Fibroblast of peridontal ligament (primary cell): ENCODE data around the gene ECE1.

Experiments used
- DNase-seq: peaks from one replicate; pipeline ENCODE4 v3.0.0-alpha.2; 2010; ENCODE audit errors: extremely low read depth

Gene ECE1

GRCh38 chr1:21254335-21254951, 35.8 kb downstream of the ECE1 start:
- peak; percentile 65 for DNase-seq

DNA sequence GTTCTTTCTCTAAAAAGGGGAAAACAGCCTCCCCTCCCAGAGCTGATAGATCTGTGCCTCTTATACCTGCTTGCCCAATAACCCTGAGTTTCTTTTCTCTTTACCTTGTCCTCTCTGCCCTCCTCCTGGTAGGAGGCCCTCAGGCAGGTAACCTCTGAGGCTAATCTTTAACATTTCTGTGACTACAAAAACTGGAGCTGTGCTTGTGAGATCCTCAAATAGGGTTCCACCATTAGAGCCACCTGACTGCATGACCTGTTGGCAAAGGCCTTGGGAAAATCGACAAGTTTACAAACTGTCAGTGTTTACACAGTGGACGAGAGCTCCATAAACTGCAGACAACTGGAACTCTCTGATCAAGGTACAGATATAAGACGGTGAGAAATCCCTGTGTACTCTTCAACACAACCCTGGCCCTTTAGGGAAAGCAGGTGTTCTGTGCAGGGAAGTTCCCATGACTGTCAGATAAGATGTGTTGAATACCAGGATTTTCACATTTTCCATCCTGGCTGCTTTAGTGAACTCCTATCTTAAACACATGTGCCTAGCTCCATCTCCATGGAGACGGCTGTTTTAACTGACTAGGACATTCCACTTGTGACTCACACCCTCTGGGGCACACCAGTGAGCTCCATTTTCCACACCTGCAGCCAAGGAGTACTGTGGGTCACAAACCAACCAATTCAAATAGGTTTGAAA, 38.3 kb downstream of the ECE1 start:
- DNase-seq: peak; percentile 89

DNA sequence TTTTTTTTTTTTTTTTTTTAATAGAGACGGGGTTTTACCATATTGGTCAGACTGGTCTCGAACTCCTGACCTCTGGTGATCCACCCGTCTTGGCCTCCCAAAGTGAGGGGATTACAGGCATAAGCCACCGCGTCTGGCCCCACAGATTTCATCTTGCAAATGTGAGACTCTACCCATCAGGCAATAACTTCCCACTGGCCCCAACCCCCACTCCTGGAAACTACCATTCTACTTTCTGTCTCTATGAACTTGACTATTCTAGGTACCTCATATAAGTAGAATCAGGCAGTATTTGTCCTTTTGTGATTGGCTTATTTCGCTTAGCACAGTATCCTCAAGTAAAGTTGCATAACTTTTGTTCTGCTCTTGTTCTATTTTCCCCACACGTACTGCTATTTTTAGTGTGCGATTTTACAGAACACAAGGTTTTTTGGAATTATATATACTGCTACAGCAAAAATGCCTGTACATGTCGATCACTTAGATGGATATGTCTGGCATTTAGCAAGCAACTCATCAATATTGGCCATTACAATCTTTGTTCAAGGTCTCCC, 40.2 kb downstream of the ECE1 start:
- DNase-seq: no peak

- DNase-seq: no peak
These were observed 42.2 kb downstream of the ECE1 start for GRCh38 chr1:21247892-21248715.

DNA sequence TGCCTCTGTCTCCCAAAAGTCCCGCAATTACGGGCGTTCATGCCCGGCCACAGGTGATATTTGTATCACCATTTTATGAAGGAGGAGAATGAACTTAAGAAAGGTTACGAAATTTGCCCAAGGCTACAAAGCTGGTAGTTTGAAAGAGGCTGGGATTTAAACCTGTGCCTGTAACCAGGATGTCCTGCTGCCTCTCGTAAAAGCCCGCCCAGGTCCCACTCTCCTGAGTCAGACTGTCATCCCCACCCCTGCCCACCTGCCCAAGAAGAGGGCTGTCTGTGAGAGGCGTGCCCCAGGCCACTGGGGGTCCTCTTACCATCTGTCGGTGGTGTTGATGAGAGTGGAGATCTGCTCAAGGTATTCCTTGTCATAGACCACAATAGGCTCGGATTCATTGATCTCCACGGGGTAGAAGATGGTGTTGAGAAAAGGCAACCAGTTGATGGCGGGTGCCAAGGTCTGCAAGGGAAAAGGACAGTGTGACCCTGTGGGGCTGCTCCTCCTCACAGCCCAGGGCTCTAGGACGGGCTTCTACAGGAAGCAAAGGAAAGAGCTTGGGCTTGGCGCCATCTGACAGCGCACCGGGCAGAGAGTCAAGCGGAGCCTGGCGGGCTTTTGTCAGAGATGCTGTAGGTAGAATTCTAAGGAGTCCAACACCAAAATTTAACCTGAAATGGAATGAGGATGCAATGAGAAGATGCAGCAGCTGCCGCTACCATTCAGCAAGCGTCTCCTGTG, 43.2 kb downstream of the ECE1 start:
- DNase-seq: no peak

DNA sequence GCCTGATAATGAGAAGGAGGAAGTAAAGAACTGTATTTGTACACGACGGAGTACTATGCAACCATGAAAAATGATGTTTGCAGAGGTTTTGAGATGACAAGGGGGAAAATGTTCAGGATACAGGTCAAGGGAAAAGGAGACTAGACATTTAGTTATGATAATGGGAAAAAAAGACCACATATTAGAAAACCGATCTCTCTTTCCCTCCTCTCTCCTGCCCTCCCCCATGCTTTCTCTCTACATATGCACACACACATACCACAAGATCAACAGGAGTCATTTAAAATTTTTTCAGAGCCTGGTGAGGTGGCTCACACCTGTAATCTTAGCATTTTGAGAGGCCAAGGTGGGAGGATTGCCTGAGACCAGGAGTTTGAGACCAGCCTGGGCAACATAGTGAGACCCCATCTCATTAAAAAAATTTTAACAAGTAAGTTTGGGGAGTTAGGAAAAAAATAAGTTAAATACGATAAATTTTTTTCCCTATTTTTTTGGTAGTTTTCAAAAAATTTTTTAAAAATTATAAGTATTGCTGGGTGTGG, 44.5 kb downstream of the ECE1 start:
- no peak for DNase-seq

DNA sequence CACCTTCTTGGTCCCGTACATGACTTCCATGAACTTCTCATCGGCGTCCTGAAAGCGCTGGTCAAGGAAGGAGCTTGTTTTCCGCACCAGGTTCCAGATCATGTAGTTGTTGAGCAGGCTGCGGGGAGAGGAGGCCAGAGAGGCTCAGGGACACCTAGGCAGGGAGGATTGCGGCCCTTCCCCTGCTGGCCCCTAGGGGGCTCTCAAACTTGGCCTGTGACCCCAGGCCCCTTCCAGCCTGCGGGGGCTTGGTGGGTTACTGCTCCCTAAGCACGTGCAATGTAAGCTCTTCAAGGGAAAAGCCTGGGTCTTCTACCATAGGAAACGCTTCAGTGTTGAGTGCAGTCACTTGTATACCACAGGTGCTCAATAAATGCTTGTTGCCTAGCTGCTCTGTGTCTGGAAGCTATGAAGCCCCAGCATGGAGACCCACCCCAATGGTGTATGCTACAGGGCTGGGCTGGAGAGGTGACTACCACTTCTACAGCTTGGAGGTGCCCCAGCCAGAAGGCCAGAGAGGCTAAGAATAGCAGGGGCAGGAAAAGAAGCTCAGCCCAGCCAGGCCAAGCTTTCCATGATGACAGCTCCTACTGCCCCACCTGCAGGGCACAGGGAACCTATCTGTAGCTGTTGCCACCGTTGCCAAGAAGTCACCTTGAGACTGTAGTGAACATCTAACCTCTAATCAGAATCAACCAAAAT, 45.1 kb downstream of the ECE1 start:
- no peak for DNase-seq

DNA sequence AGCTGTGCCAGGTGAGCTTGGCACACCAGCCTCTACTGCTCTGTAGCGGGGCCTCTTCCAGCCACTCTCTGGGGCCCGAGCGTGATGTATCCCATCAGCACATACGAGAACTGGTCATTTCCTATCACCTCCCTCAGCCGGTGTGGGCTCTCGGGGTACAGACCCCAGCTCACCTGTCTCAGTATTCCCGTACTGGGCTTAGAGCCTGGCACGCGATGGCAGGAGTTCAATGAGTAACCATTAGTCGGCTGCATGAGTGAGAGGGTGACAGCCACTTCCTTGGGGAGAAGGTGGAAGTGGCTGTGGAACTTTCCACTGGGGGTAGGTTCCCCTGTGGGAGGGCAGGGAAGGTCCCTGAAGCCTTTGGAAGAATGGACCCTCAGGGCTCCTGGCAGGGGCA, 46.1 kb downstream of the ECE1 start:
- DNase-seq: no peak

- DNase-seq: no peak
These were observed 47.4 kb downstream of the ECE1 start for GRCh38 chr1:21242846-21243245.

GRCh38 chr1:21241771-21242581, 48.3 kb downstream of the ECE1 start:
- no peak for DNase-seq

GRCh38 chr1:21240706-21241105, 49.6 kb downstream of the ECE1 start:
- DNase-seq: no peak

- DNase-seq: no peak
These were observed 51.0 kb downstream of the ECE1 start for GRCh38 chr1:21239221-21239620.

GRCh38 chr1:21238141-21238800, 52.0 kb downstream of the ECE1 start:
- peak; percentile 3 for DNase-seq

GRCh38 chr1:21237446-21238088, 52.7 kb downstream of the ECE1 start:
- DNase-seq: no peak

DNA sequence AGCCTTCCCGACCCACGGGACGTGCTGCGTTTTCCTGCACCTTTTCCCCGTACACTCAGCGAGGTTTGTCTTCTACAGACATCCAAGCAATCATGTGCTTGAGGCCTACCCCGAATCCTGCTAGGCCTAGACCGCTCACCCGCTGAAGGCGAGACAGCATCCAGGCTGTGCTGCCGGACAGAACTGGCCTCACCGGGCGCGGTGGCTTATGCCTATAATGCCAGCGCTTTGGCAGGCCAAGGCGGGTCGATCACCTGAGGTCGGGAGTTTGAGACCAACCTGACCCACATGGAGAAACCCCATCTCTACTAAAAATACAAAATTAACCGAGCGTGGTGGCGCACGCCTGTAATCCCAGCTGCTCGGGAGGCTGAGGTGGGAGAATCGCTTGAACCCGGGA, 54.1 kb downstream of the ECE1 start:
- no peak for DNase-seq

DNA sequence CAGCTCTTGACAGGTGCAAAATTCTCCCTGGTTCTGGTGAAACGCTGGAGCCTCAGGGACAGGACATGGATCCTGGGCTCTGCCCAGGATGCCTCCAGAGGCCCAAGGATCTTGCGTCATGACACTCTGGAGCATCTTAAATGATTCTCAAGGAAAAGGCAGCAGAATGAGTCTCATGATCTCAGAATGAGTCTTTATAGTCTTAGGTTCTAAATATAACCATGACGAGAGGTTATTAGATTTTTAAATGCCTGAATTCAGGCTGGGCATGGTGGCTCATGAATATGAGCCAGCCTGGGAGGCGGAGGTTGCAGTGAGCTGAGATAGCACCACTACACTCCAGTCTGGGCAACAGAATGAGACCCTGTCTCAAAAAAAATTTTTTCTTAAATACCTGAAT, 55.5 kb downstream of the ECE1 start:
- DNase-seq: peak; percentile 68

DNA sequence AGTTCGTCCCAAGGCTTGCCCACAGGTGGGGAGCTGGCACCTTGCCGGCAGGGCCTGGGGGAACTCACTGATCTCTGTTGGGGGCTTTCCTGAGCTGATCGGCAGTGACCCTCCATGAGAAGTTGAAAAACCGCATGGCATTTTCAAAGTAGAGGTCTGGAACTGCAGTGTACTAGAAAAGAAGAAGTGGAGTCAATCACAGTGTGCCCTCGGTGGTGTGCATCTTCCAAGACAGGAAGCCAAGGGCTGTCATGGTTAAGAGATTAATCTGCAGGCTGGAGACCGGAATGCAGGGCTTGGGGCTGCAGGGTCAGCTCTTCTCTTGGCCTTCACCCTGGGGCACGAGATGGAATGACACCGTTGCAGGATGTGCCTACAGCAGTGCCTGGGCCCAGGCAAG, 56.8 kb downstream of the ECE1 start:
- DNase-seq: no peak

GRCh38 chr1:21232044-21232443, 58.2 kb downstream of the ECE1 start:
- peak; percentile 80 for DNase-seq
